Esophagus squamous epithelium (tissue), 5 donors: Measurements from ENCODE around the gene SMS. TPM values are rescaled to one million over a fixed set of nuclear protein-coding genes. Genes with fewer than 3 reads are reported as not detected.

Source experiments
- DNase-seq: peaks from one replicate; lab custom pipeline; 2025; lab: John Stamatoyannopoulos, UW
- H3K27ac ChIP-seq, 4 donors: fragments of 200-600 bp; sonication (generic); one replicate each; pipeline ENCODE4 v1.5.1; 2016 to 2019; ENCODE audit warnings: mild to moderate bottlenecking in 1 of 4
- H3K27me3 ChIP-seq, 4 donors: fragments of 200-600 bp; sonication (generic); 1 replicate in 3 of 4; 2 replicates in 1 of 4; pipeline versions ENCODE4 v1.5.1 to v1.6.0; 2017 to 2021; ENCODE audit warnings: antibody characterized with exemption in 1 of 4
- H3K36me3 ChIP-seq, 3 donors: fragments of 200-600 bp; sonication (generic); one replicate each; pipeline ENCODE4 v1.5.1; 2016 to 2019
- H3K4me1 ChIP-seq, 3 donors: fragments of 200-600 bp; sonication (generic); one replicate each; pipeline ENCODE4 v1.5.1; 2017 to 2019
- H3K4me3 ChIP-seq, 4 donors: fragments of 200-600 bp; sonication (generic); 1 replicate in 3 of 4; 2 replicates in 1 of 4; pipeline ENCODE4 v1.5.1; 2016 to 2019; ENCODE audit warnings: mild to moderate bottlenecking in 2 of 4, moderate library complexity in 1 of 4
- H3K9me3 ChIP-seq, 3 donors: fragments of 200-600 bp; sonication (generic); one replicate each; pipeline ENCODE4 v1.5.1; 2016 to 2019
- CTCF ChIP-seq, 6 experiments: fragments of 450-650 bp in 4 of 6; fragments of 200-600 bp in 2 of 6; sonication (generic) in 2 of 6; IDR thresholded peaks; one replicate each; pipeline ENCODE4 v1.5.1; 2016 to 2019; ENCODE audit warnings: antibody characterized with exemption in 6 of 6, mild to moderate bottlenecking in 4 of 6, moderate library complexity in 4 of 6
- POLR2A ChIP-seq, 4 donors: fragments of 450-650 bp; IDR thresholded peaks; one replicate each; pipeline ENCODE4 v1.6.1; 2017; ENCODE audit warnings: antibody characterized with exemption in 4 of 4, mild to moderate bottlenecking in 4 of 4, moderate library complexity in 3 of 4
- WGBS, 2 donors: methylation state at CpG; one replicate each; pipeline ENCODE4 v1.1.5; 2018; 5-methylcytosine and 5-hydroxymethylcytosine counted together
- intact Hi-C: fragments of 100-400 bp; cut with DNase I; formaldehyde crosslinking; loops from one replicate; pipeline ENCODE4 v1.15.0; 2022
- total RNA-seq, 4 donors: library from RNA; depleted of rRNA; stranded (reverse); fragments of >200 nt; gene quantifications; one replicate each; pipeline ENCODE4 v1.1.0, GENCODE V29; 2016
- donor health status: DM: yes; HTN: yes; CAD: no.

Gene SMS
- total RNA-seq, 4 donors from 2014 or later: 19.0 to 46.7 (median 31.3) TPM

DNA sequence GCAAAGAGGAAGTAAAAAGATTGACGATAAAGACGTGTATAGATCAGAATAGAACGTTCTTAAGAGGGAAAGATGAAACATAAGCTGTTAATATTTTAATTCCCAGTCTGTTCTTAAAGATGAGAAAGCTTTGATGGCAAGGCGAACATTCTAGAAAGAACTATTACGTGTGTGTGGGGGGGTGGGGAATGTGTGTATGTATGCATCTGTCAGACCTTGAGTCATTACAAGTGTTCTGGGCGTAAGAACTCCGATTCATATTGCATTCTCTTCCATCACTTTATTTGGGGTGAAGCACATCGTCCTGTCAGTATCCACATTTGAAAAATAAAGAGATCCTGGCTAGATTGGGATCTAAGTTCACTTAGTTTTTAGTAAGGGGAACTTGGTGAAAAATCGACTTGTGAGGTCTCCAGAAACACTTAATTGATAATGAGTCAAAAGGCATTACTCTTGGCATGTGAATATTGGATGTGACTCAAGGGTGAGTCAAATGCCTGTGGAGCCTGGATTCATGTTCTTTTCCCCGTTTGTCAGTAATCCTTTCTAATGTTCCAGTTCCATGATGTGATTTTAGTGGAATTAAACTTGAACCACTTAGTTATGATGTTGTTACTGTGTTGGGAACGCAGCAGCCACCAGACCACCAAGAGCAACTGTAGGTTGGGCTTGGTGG lies 3.1 kb downstream of the SMS start:
- WGBS, 2 donors: 17 to 41% methylated on average over 10 to 11 of the region's 11 CpGs
- Histone ChIP-seq H3K4me1 (peaks cover 0 to 49% (median 13%) of the 10 kb centered on the region in 3 donors), H3K27me3 (no peaks in the 10 kb centered on the region), H3K9me3 (no peaks in the 10 kb centered on the region), H3K36me3 (no peaks in the 10 kb centered on the region), H3K4me3 (no peak overlapping the region), H3K27ac (peak overlapping the region in 2 of 4 donors; percentile 19 to 59)
- DNase-seq: no peak
- intact Hi-C loops: no loop called here
- TF ChIP-seq CTCF (IDR thresholded peaks at IDR 0.05) (no peak), POLR2A (IDR thresholded peaks at IDR 0.05) (no peak)

GRCh38 chrX:21944136-21944615 lies 3.7 kb downstream of the SMS start:
- Histone ChIP-seq H3K9me3 (no peaks in the 10 kb centered on the region), H3K27me3 (no peaks in the 10 kb centered on the region), H3K4me1 (peaks cover 0 to 49% (median 13%) of the 10 kb centered on the region in 3 donors), H3K4me3 (no peak overlapping the region), H3K36me3 (no peaks in the 10 kb centered on the region), H3K27ac (peak overlapping the region in 2 of 4 donors; percentile 19 to 59)
- no peak for DNase-seq
- intact Hi-C loops: no loop called here
- WGBS, 2 donors: 83 to 90% methylated on average over 1 to 2 of the region's 8 CpGs
- no peak for TF ChIP-seq CTCF (IDR thresholded peaks at IDR 0.05)
- no peak for TF ChIP-seq POLR2A (IDR thresholded peaks at IDR 0.05)

- peaks cover 0 to 44% (median 13%) of the 10 kb centered on the region in 3 donors for H3K4me1 ChIP-seq
- no peaks in the 10 kb centered on the region for H3K36me3 ChIP-seq
- no peak for TF ChIP-seq POLR2A (IDR thresholded peaks at IDR 0.05)
- TF ChIP-seq CTCF (IDR thresholded peaks at IDR 0.05): no peak
- intact Hi-C loops: no loop called here
- H3K27me3 ChIP-seq: no peaks in the 10 kb centered on the region
- no peak overlapping the region for H3K4me3 ChIP-seq
- 29 to 36% methylated on average over 3 to 7 of the region's 7 CpGs for WGBS, 2 donors
- H3K27ac ChIP-seq: peak overlapping the region in 3 of 4 donors; percentile 14 to 46 (median 33)
- DNase-seq: no peak
- H3K9me3 ChIP-seq: no peaks in the 10 kb centered on the region
Observed at GRCh38 chrX:21946925-21947641, 6.6 kb downstream of the SMS start.

DNA sequence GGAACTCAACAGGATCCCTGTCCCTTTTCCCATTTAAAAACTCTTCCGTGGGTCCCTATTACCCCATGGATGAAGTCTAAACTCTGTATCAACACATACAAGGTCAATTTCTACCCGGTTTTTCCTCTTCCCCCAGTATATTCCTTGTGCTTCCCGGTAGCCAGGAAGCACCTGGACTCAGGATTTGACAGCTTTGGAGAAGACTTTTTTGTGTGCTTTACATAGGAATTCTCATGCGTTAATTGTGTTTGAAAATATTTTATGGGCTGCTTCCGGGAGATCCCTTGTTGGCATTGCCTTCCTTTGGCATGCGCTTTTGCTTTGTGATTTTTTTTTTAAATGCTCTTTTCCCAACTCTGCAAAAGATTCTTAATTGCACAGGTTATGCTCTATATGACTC lies 7.2 kb downstream of the SMS start:
- no peaks in the 10 kb centered on the region for H3K9me3 ChIP-seq
- H3K36me3 ChIP-seq: no peaks in the 10 kb centered on the region
- peaks cover 0 to 39% (median 13%) of the 10 kb centered on the region in 3 donors for H3K4me1 ChIP-seq
- TF ChIP-seq POLR2A (IDR thresholded peaks at IDR 0.05): no peak
- no peak for TF ChIP-seq CTCF (IDR thresholded peaks at IDR 0.05)
- no peak overlapping the region for H3K4me3 ChIP-seq
- H3K27ac ChIP-seq: peak overlapping the region in 2 of 4 donors; percentile 23 to 46
- no peaks in the 10 kb centered on the region for H3K27me3 ChIP-seq
- 56 to 62% methylated on average over 6 of the region's 6 CpGs for WGBS, 2 donors
- no peak for DNase-seq
- intact Hi-C loops: no loop called here
